Stimulated activated CD4-positive, alpha-beta T cell treated with anti-CD3 and anti-CD28 coated beads, Interleukin-12 subunit alpha, Interleukin-12 subunit beta, amount 100 ng/mL, for 48 hours (primary cell): ENCODE results near the gene TBC1D2B.

ENCODE experiments used
- DNase-seq, 3 donors: peaks; one replicate each; pipeline ENCODE4 v3.0.0-alpha.2; 2020; ENCODE audit warnings: low read depth in 2 of 3, low spot score in 1 of 3

Gene TBC1D2B

DNA sequence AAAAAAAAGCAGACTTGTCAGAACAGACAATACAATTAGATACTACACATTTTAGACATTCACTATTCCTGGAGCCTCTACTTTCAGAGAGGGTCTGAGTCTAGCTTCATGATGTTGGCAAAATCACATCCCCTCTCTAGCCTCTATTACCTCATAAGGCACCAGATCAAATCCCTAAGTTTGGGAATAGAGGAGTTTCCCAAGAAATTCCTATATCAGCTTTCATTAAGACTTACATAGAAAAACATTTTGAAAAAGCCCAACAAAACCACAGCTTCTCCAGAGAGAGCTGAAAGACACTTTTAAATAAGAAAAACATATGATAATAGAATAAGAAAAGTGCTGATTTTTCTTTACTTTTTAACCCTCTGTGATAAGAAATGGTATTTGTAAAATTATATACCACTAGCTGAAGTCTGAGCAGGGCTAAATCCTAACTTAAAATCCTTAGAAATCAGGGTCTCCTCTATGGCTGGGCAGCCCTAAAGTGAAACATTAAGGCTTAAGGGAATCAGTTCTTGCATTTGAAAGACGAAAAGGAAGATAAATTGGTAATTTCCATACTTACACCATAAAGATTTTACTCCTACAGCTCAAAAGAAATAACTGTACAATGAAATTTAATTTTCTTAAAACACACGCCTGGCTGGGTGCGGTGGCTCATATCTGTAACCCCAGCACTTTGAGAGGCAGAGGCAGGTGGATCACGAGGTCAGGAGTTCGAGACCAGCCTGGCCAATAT is 4.3 kb downstream of the TBC1D2B start:
- DNase-seq, result no peak

DNA sequence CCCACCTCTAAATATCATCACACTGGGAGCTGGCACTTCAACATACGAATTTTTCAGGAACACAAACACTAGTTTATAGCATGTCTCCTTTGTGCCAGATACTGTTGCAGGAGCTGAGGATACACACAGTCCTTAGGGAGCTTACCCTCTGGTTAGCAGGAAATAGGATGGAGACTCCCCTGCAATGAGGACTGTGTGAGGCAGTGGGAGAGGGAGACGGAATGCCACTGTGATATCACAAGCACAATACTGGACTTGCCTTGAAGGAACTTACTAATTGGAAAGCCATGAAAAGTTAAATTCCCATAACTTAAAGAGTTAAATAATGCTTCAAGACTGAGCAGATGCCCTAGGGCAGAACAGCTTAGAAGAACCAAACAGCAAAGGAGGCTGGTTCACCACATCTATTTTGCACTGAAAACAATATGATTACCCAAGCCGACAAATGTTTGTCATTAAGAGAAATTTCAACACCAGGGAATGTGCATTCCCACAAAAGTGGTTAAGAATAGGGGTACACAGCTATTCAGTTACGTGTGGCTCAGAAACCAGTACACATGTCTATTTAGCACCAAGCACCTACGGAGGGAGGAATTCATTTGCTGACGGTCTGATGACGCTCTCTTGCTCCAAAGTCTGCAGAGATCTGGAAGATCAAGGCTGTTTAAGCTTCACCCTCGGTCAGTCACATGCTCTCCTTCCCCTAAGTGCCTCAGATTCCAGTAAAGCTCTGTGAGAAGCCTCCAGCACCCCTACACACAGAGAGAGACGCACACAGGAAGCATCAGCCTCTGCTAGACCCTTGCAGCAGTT is 5.2 kb downstream of the TBC1D2B start:
- no peak for DNase-seq

DNA sequence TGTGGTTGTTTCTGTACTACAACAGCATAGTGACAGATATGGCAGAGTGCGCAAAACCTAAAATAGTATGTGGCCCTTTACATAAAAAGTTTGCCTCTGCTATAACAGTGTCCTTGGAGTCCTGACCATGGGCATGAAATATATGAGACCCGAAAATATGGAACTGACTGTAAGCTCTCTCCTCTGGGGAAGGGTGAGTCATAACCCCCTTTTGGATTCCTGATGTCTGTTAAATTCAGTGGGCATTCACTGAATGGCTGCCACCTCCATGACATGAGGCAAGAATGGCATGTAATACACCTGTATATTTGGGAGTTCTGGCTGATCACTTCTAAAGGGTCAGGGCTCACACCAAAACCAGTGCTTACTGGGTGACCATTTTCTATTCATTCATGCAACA is 6.1 kb downstream of the TBC1D2B start:
- DNase-seq, result no peak

DNA sequence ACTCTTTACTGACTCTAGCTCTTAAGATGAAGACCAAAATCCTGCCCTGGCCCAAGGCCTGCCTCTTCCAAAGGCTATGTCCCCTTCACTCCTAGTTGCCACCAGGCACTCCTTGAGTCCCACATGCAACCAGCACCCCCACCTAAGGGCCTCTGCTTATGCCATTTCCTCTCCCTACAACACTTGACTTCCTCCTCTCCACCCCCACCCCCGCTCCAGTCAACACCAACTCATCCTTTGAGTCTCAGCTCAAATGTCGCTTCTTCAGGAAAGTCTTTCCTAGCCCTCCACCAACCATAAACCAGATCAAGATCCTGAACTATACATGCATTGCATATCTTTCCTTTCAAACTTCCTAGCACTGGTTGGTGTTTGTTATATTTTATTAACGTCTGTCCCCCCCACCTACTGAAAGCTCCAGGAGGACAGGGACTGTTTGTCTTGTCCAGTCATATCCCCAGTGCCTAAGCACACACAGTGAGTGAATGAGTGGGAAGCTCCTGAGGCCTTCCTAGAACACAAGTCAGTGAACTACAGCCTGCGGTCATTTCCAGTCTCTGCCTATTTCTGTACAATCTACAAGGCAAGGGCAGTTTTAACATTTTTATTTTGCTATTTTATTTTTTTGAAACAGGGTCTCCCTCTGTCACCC is 7.3 kb downstream of the TBC1D2B start:
- no peak for DNase-seq

GRCh38 chr15:78069462-78070029 is 8.0 kb downstream of the TBC1D2B start:
- no peak for DNase-seq

- DNase-seq, result no peak
Measured at GRCh38 chr15:78069052-78069414, 8.5 kb downstream of the TBC1D2B start.

DNA sequence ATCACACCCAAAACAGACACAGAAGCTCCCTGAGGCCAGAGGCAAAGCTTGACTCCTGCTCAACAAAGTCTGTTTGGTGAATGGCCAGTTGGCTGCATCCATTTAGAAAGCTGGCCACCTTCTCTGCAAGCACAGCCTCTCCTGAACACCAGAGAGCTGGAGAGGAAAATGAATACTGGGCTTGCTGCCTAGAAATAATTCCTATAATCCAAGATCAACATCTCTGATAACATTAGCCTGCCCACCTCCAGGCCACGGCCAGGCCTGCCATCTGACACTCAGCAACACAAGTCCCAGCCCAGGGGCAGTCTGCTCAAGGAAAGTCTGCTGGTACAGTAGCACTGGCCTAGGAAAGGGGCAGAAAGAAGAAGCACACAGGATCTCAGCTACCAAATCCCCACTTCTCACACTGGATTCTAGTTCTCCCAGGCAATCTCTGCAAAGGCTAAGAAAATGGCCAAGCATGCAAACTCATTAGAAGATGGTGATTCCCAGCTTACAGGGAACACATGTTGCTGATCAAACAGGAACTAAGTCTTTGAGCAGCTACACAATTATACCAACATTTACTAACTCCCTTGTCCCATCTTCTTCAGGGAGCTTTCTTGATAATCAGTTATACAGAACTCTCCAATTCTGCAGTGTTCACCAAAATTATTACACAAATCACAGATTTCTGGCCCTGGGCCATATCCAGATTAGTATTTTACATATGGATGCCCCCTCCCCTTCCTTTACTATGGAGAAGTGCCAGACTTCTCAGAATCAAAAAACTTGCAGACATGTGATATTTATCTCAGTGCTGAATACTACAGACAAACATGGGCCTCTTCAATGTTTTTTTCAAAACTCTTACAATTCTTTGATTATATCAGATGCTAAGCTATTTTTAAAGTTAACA is 9.9 kb downstream of the TBC1D2B start:
- no peak for DNase-seq

GRCh38 chr15:78065973-78066946 is 11.3 kb downstream of the TBC1D2B start:
- no peak for DNase-seq

- no peak for DNase-seq
Measured at GRCh38 chr15:78065284-78065872, 12.1 kb downstream of the TBC1D2B start.

DNA sequence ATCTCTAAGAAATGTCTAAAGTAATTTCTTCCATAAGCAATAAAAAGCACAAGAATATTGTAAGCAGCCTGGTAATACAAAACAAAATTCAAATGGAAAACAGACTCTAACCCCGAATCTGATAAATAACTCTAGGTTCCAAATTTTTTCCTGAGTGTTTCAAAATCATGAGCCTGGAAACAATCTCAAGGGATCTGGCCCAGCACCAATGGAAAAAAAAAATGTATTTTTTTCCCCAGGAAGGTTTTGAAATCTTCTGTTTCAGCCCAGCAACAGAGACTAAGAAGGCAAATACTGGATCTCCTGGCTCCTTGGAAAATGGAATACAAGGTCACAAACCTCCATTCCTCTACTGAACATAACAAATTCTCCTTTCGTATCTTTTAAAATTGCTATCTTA is 13.0 kb downstream of the TBC1D2B start:
- no peak for DNase-seq

- DNase-seq, result no peak
Measured at GRCh38 chr15:78063970-78064385, 13.5 kb downstream of the TBC1D2B start.

DNA sequence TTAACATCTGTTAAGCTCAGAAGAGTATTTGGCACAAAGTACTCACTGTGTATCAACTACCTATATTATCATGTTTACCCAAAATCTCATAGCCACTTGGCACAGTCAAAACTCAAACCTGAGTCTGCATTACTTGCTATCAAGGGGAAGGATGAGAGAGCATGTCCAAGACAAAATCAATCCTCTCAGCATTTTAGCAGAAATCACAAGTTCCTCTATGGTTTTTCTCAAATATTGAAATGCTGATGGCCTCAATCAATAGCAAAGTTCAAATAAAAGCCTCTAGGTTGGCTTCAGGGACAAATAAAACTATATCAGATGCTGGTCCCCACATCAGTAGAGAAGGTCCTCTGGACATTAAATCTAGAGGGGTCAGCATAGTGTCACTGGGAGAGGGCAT is 14.3 kb downstream of the TBC1D2B start:
- no peak for DNase-seq

- no peak for DNase-seq
Measured at GRCh38 chr15:78061963-78062427, 15.5 kb downstream of the TBC1D2B start.

DNA sequence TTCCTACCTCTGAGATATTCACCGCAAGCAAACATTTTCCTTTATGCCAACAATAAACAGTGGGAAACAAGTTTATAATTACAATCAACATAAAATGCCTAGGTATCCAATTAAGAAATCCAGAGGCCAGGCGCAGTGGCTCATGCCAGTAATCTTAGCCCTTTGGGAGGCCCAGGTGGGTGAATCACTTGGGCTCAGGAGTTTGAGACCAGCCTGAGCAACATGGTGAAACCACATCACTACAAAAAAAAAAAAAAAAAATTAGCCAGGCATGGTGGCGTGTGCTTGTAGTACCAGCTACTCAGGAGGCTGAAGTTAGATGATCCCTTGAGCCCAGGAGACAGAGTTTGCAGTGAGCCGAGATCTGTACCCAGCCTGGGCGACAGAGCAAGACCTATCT is 17.3 kb downstream of the TBC1D2B start:
- no peak for DNase-seq

GRCh38 chr15:78059110-78059839 is 18.2 kb downstream of the TBC1D2B start:
- no peak for DNase-seq

- DNase-seq, result no peak
Measured at GRCh38 chr15:78058401-78058935, 19.0 kb downstream of the TBC1D2B start.

DNA sequence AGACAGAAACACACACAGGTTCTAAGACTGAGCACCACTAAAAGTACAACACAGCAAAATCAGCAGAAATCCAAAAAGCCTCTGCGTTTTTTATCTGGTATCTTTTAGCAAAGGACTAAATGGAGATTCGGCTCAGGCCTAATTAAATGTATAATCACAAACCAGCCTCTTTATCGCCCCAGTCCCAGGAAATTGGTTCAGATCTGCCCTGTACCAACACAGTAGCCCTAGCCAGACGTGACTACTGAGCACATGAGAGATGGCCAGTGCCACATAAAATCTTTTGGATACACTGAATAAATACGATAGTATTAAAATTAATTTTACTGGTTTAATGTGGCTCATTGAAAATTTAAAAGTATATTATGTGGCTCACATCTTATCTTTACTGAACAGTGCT is 19.7 kb downstream of the TBC1D2B start:
- DNase-seq, result no peak

DNA sequence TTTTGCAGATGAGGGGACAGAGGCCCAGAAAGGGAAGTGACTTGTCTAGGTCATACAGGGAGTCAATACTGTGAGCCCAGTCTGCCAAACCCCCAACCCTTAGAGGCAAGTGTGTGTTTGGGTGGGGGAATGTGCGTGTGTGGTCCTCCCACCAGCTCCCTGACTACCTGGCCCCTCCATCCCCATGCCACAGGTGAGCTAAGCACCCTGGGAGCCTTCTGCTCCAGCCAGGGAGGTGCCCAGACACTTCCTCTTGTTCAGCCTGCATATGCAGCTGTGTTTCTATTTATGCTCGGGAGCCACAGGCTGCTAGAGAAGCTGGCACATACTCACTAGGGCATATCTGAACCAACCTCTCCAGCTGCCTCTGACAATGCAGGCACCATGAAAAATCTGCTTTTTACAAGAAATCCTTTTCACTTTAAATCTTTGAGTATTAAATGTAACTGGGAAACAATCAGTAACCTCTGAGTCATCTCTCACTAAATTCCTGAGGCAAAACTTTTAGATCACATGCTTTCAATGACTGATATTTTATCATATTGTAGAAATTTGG is 20.7 kb downstream of the TBC1D2B start:
- DNase-seq, result no peak
